Liver (tissue), 9 donors: ENCODE data around the gene ARFGAP1. TPM values are rescaled to one million over a fixed set of nuclear protein-coding genes. Genes with fewer than 3 reads are reported as not detected.

Source experiments
- DNase-seq: peaks from one replicate; pipeline ENCODE4 v3.0.0-alpha.2; 2017; ENCODE audit warnings: low spot score
- H3K27ac ChIP-seq, 2 donors: one replicate each; pipeline ENCODE4 v1.7.0; 2013; ENCODE audit warnings: inconsistent platforms in 2 of 2, low read length in 2 of 2, control low read depth in 1 of 2, low read depth in 1 of 2, mild to moderate bottlenecking in 1 of 2
- H3K27me3 ChIP-seq, 4 donors: one replicate each; pipeline versions ENCODE4 v1.6.1 to v1.7.0; 2013; ENCODE audit warnings: low read length in 3 of 4, inconsistent platforms in 1 of 4, mild to moderate bottlenecking in 1 of 4, moderate library complexity in 1 of 4; ENCODE audit not compliant: control insufficient read depth in 4 of 4, insufficient read depth in 4 of 4
- H3K36me3 ChIP-seq, 4 donors: one replicate each; pipeline versions ENCODE4 v1.6.1 to v1.7.0; 2013; ENCODE audit warnings: low read length in 3 of 4, mild to moderate bottlenecking in 3 of 4, low read depth in 1 of 4, moderate library complexity in 1 of 4; ENCODE audit not compliant: control insufficient read depth in 4 of 4, insufficient read depth in 3 of 4
- H3K4me1 ChIP-seq, 4 donors: one replicate each; pipeline versions ENCODE4 v1.6.1 to v1.7.0; 2013; ENCODE audit warnings: low read length in 3 of 4, mild to moderate bottlenecking in 3 of 4, moderate library complexity in 1 of 4; ENCODE audit not compliant: control insufficient read depth in 4 of 4, insufficient read depth in 4 of 4
- H3K4me3 ChIP-seq, 3 donors: one replicate each; pipeline versions ENCODE4 v1.6.1 to v1.7.0; 2013; ENCODE audit warnings: low read length in 3 of 3, control low read depth in 1 of 3, low read depth in 1 of 3, mild to moderate bottlenecking in 1 of 3
- H3K9ac ChIP-seq, 2 donors: one replicate each; pipeline ENCODE4 v1.7.0; 2013; ENCODE audit warnings: low read length in 2 of 2, mild to moderate bottlenecking in 2 of 2, moderate library complexity in 2 of 2, control low read depth in 1 of 2, low read depth in 1 of 2
- H3K9me3 ChIP-seq, 4 donors: one replicate each; pipeline versions ENCODE4 v1.6.1 to v1.7.0; 2013; ENCODE audit warnings: low read length in 3 of 4; ENCODE audit not compliant: control insufficient read depth in 4 of 4
- ATF3 ChIP-seq: IDR thresholded peaks from 2 replicates; pipeline ENCODE4 v1.6.1; 2016; ENCODE audit warnings: antibody characterized with exemption
- CTCF ChIP-seq: fragments of 150-350 bp; IDR thresholded peaks from 2 replicates; pipeline ENCODE4 v1.5.1; 2017; ENCODE audit warnings: improper control_type of control experiment, low read depth, low read length; ENCODE audit not compliant: missing input control
- EGR1 ChIP-seq, 2 donors: IDR thresholded peaks; 2 replicates each; pipeline ENCODE4 v1.6.1; 2016 to 2018; ENCODE audit warnings: antibody characterized with exemption in 2 of 2, low read depth in 2 of 2
- FOXA1 ChIP-seq: IDR thresholded peaks from 2 replicates; pipeline ENCODE4 v1.6.1; 2016; ENCODE audit warnings: antibody characterized with exemption
- FOXA2 ChIP-seq: IDR thresholded peaks from 2 replicates; pipeline ENCODE4 v1.6.1; 2016; ENCODE audit warnings: antibody characterized with exemption
- GABPA ChIP-seq, 2 donors: IDR thresholded peaks in 1 of 2; conservative IDR thresholded peaks in 1 of 2; 2 replicates each; pipeline ENCODE4 v1.6.1; 2016; ENCODE audit warnings: antibody characterized with exemption in 2 of 2, mild to moderate bottlenecking in 1 of 2, moderate library complexity in 1 of 2
- HNF4G ChIP-seq: IDR thresholded peaks from 2 replicates; pipeline ENCODE4 v1.6.1; 2016; ENCODE audit warnings: antibody characterized with exemption
- JUND ChIP-seq, 2 donors: IDR thresholded peaks; 2 replicates each; pipeline ENCODE4 v1.6.1; 2016; ENCODE audit warnings: antibody characterized with exemption in 2 of 2
- NR2F2 ChIP-seq: IDR thresholded peaks from 2 replicates; pipeline ENCODE4 v1.6.1; 2016; ENCODE audit warnings: antibody characterized with exemption
- RAD21 ChIP-seq, 2 donors: IDR thresholded peaks; 2 replicates each; pipeline ENCODE4 v1.6.1; 2016; ENCODE audit warnings: antibody characterized with exemption in 2 of 2, mild to moderate bottlenecking in 2 of 2
- REST ChIP-seq: IDR thresholded peaks from 2 replicates; pipeline ENCODE4 v1.6.1; 2016; ENCODE audit warnings: antibody characterized with exemption, mild to moderate bottlenecking
- RXRA ChIP-seq, 2 donors: IDR thresholded peaks; 2 replicates each; pipeline ENCODE4 v1.6.1; 2017 to 2018; ENCODE audit warnings: antibody characterized with exemption in 2 of 2, mild to moderate bottlenecking in 1 of 2
- SP1 ChIP-seq: IDR thresholded peaks from 2 replicates; pipeline ENCODE4 v1.6.1; 2018; ENCODE audit warnings: antibody characterized with exemption, mild to moderate bottlenecking
- TAF1 ChIP-seq: conservative IDR thresholded peaks from 2 replicates; pipeline ENCODE4 v1.6.1; 2016; ENCODE audit warnings: antibody characterized with exemption, mild to moderate bottlenecking
- YY1 ChIP-seq: IDR thresholded peaks from 2 replicates; pipeline ENCODE4 v1.6.1; 2016; ENCODE audit warnings: antibody characterized with exemption, mild to moderate bottlenecking
- WGBS: extraction: QIAGEN DNeasy Blood & Tissue Kit; methylation state at CpG from one replicate; pipeline ENCODE4 v1.1.7; 2013; 5-methylcytosine and 5-hydroxymethylcytosine counted together
- polyA plus RNA-seq, 2 donors: library from polyadenylated mRNA; stranded (reverse) in 1 of 2; unstranded in 1 of 2; fragments of 200-250 nt in 1 of 2; fragments of >200 nt in 1 of 2; fragmentation: Nextera tagmentation in 1 of 2; extraction: Ambion mirVana in 1 of 2; gene quantifications; one replicate each; pipeline versions ENCODE4 v1.2.1 to v1.2.3, GENCODE V29; 2013 to 2015
- total RNA-seq, 2 donors: library from RNA; depleted of rRNA; stranded (reverse); fragments of >200 nt; gene quantifications; one replicate each; pipeline ENCODE4 v1.2.3, GENCODE V29; 2014
- donor health status: healthy.
- donor health status: healthy.
- donor health status: healthy.
- donor health status: healthy.
- donor health status: healthy.

The ARFGAP1 gene
- total and polyA plus RNA-seq, 4 donors = 11.2 to 29.7 (median 21.8) TPM

GRCh38 chr20:63309261-63310071, 36.9 kb downstream of the ARFGAP1 start:
- H3K27ac ChIP-seq = no peak overlapping the region
- H3K9me3 ChIP-seq = no peaks in the 10 kb centered on the region
- TF ChIP-seq TAF1 = no peak
- TF ChIP-seq RAD21 (IDR thresholded peaks at IDR 0.05) = peak; percentile 70 to 81
- no peak for TF ChIP-seq REST
- TF ChIP-seq HNF4G = no peak
- peak; percentile 79 for TF ChIP-seq CTCF
- no peak for TF ChIP-seq GABPA (IDR thresholded peaks at IDR 0.05 in 1 of 2, conservative IDR thresholded peaks at IDR 0.05 in 1 of 2)
- no peak overlapping the region for H3K4me3 ChIP-seq
- no peaks in the 10 kb centered on the region for H3K36me3 ChIP-seq
- 37% methylated on average over 35 of the region's 35 CpGs for WGBS
- H3K9ac ChIP-seq = no peak overlapping the region
- DNase-seq = peak; percentile 46
- H3K27me3 ChIP-seq = peaks cover 0 to 4% (median 1%) of the 10 kb centered on the region in 4 donors
- H3K4me1 ChIP-seq = no peaks in the 10 kb centered on the region

GRCh38 chr20:63310265-63310991, 37.8 kb downstream of the ARFGAP1 start:
- H3K4me3 ChIP-seq = no peak overlapping the region
- H3K4me1 ChIP-seq = no peaks in the 10 kb centered on the region
- H3K9ac ChIP-seq = no peak overlapping the region
- TF ChIP-seq JUND (IDR thresholded peaks at IDR 0.05) = no peak
- no peak for TF ChIP-seq RXRA (IDR thresholded peaks at IDR 0.05)
- no peak for TF ChIP-seq YY1
- TF ChIP-seq NR2F2 = no peak
- no peak for TF ChIP-seq GABPA (IDR thresholded peaks at IDR 0.05 in 1 of 2, conservative IDR thresholded peaks at IDR 0.05 in 1 of 2)
- TF ChIP-seq EGR1 (IDR thresholded peaks at IDR 0.05; ENCODE audit: low read depth in 2 of 2) = no peak
- TF ChIP-seq TAF1 = no peak
- no peak for TF ChIP-seq HNF4G
- no peak for TF ChIP-seq FOXA1
- TF ChIP-seq ATF3 = no peak
- TF ChIP-seq FOXA2 = no peak
- no peak for TF ChIP-seq SP1
- no peak for TF ChIP-seq REST
- H3K9me3 ChIP-seq = no peaks in the 10 kb centered on the region
- peaks cover 0 to 2% (median under 1%) of the 10 kb centered on the region in 4 donors for H3K27me3 ChIP-seq
- H3K27ac ChIP-seq = no peak overlapping the region
- no peak for DNase-seq
- H3K36me3 ChIP-seq = no peaks in the 10 kb centered on the region
- WGBS = 74% methylated on average over 20 of the region's 20 CpGs
